ENCODE measurements around the gene NFE2L1. TPM values are rescaled to one million over a fixed set of nuclear protein-coding genes. Genes with fewer than 3 reads are reported as not detected.
"Not testable (repeated sequence)": the region's sequence is repeated elsewhere in the genome, so short reads cannot be mapped to it uniquely, and the experiment has no call there.

NFE2L1 gene
- polyA plus RNA-seq (ENCODE audit: insufficient read length in 3 of 3) = 100 to 1,000 TPM; 264 to 274 (median 266) TPM

GRCh38 chr17:48047741-48048383 is at the start of gene NFE2L1:
Gene NFE2L1 (plus strand): TSS chr17:48048359. CDS start chr17:48051119, 2,760 bp downstream.
- DNase-seq (ENCODE audit: low read depth in 3 of 3, low spot score in 2 of 3) = peak; percentile 95 to 99 (median 97)

GRCh38 chr17:47999582-47999981 is 48.6 kb upstream of the NFE2L1 start:
- DNase-seq (ENCODE audit: low read depth in 3 of 3, low spot score in 2 of 3) = no peak

- DNase-seq (ENCODE audit: low read depth in 3 of 3, low spot score in 2 of 3) = no peak
These were observed 47.0 kb upstream of the NFE2L1 start for GRCh38 chr17:48001197-48001596.

- not testable (repeated sequence) for DNase-seq (ENCODE audit: low read depth in 3 of 3, low spot score in 2 of 3)
These were observed 46.5 kb upstream of the NFE2L1 start for GRCh38 chr17:48001657-48002056.

- DNase-seq (ENCODE audit: low read depth in 3 of 3, low spot score in 2 of 3) = no peak
These were observed 45.8 kb upstream of the NFE2L1 start for GRCh38 chr17:48002266-48002915.

GRCh38 chr17:48002916-48003416 is 45.2 kb upstream of the NFE2L1 start:
- DNase-seq (ENCODE audit: low read depth in 3 of 3, low spot score in 2 of 3) = no peak

- no peak for DNase-seq (ENCODE audit: low read depth in 3 of 3, low spot score in 2 of 3)
These were observed 44.6 kb upstream of the NFE2L1 start for GRCh38 chr17:48003417-48004151.

- no peak for DNase-seq (ENCODE audit: low read depth in 3 of 3, low spot score in 2 of 3)
These were observed 43.2 kb upstream of the NFE2L1 start for GRCh38 chr17:48004983-48005382.

- no peak for DNase-seq (ENCODE audit: low read depth in 3 of 3, low spot score in 2 of 3)
These were observed 41.0 kb upstream of the NFE2L1 start for GRCh38 chr17:48006936-48007709.

- DNase-seq (ENCODE audit: low read depth in 3 of 3, low spot score in 2 of 3) = no peak
These were observed 38.0 kb upstream of the NFE2L1 start for GRCh38 chr17:48010193-48010592.

- no peak for DNase-seq (ENCODE audit: low read depth in 3 of 3, low spot score in 2 of 3)
These were observed 36.6 kb upstream of the NFE2L1 start for GRCh38 chr17:48011405-48012150.

- no peak for DNase-seq (ENCODE audit: low read depth in 3 of 3, low spot score in 2 of 3)
These were observed 36.0 kb upstream of the NFE2L1 start for GRCh38 chr17:48012151-48012520.

- DNase-seq (ENCODE audit: low read depth in 3 of 3, low spot score in 2 of 3) = no peak
These were observed 35.5 kb upstream of the NFE2L1 start for GRCh38 chr17:48012654-48013053.

- DNase-seq (ENCODE audit: low read depth in 3 of 3, low spot score in 2 of 3) = no peak
These were observed 34.1 kb upstream of the NFE2L1 start for GRCh38 chr17:48013876-48014594.

GRCh38 chr17:48014595-48015111 is 33.5 kb upstream of the NFE2L1 start:
- no peak for DNase-seq (ENCODE audit: low read depth in 3 of 3, low spot score in 2 of 3)

- no peak for DNase-seq (ENCODE audit: low read depth in 3 of 3, low spot score in 2 of 3)
These were observed 32.0 kb upstream of the NFE2L1 start for GRCh38 chr17:48016112-48016511.

- not testable (repeated sequence) for DNase-seq (ENCODE audit: low read depth in 3 of 3, low spot score in 2 of 3)
These were observed 30.4 kb upstream of the NFE2L1 start for GRCh38 chr17:48017817-48018158.

- no peak for DNase-seq (ENCODE audit: low read depth in 3 of 3, low spot score in 2 of 3)
These were observed 26.2 kb upstream of the NFE2L1 start for GRCh38 chr17:48021934-48022333.

- DNase-seq (ENCODE audit: low read depth in 3 of 3, low spot score in 2 of 3) = no peak
These were observed 25.3 kb upstream of the NFE2L1 start for GRCh38 chr17:48022901-48023300.
